GM19025 (cell line): ENCODE data around the gene PARD3B.

Source experiments
- ATAC-seq: cut with Tn5 transposase; IDR thresholded peaks from one replicate; pipeline ENCODE4 v1.9.1; 2021; ENCODE audit warnings: mild to moderate bottlenecking, low read depth, moderate library complexity; ENCODE audit not compliant: unreplicated experiment

The PARD3B gene

DNA sequence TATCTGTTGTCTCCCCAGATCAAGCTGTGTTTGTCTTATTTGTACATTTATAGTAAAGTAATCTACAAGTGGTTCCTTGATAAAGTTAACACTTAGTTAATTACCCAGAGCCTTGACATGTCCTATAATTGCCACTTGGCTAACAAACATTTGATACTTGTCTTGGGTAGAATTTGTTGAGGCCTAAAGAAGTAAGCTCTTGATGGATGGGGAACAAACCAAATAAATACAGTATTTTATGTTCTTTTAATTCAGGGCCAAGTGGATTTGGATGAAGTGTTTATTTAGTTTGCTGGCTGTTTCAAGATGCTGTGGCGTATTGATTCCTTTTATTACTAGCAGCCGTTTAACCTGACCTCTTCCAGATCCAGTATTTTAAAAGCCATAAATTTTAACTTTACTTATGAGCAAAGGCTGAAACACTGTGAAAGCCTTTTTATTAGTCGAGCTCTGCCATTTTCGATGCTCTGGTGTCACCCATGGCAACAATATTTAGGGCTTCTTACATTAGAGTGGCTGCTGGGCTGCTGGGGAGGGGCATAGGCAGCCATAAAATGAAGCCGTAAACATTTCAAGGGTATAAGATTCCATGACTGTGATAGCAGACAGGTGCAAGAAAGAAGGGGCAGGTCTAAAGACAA lies 735.4 kb downstream of the PARD3B start:
- ATAC-seq: no peak

DNA sequence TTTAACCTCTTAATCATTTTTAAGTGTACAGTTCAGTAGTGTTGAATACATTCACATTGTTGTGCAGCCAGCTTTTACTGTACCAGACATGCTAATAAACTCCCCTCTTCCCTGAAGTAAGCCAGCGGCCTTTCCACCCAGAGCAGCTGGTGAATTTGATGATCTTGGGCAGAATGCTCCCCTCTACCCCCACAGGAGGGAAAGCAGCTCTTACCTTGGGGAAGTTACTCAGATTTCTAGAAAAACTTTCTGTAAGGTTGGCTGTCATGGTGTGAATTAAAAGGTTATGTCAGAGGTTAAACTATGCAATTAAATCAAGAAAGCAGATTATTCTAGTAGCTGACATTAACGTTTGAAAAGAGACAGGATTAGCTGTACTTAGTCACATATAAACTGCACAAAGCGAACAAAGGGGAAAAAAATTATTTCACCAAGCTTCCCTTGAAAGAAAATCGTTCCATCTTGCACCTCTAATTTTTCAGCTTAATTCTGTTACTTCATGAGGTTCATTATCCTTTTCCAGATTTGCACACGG lies 738.5 kb downstream of the PARD3B start:
- no peak for ATAC-seq

DNA sequence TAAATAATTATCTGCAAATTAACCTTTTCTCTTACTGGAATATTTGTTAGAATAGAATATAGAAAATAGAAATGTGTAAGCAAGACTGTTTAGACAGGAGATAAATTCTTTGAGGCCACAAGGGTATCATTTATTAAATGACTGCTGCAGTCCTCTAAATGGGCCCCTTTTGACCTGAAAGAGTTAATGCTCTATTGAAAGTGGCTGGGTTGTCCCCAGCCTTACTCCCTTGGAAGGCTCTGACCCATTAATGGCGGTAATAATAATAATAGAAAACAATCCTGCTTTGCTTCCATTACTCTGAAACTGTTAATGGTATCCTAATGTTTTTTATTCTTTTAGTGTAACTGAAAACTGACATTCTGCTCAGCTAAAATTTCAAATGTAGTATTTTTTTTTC lies 739.1 kb downstream of the PARD3B start:
- ATAC-seq: no peak

DNA sequence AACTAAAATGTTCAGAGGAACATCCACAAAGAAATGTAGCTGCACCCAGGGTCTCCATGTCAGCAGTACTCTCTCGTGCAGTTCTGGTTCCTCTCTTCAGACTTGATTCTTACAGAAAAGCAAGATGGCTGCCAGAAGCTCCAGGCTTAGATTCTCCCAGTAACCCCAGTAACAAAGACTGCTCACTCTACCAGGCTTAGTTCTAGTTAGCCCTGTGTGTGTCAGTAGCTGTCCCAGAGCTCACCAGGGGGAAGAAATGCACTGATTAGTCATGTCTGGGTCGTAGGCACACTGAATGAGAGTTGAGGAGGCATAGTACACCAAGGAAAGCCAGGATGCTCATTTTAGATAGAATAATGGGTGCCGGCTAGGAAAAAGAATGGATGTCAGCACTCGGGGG lies 742.0 kb downstream of the PARD3B start:
- ATAC-seq: no peak

DNA sequence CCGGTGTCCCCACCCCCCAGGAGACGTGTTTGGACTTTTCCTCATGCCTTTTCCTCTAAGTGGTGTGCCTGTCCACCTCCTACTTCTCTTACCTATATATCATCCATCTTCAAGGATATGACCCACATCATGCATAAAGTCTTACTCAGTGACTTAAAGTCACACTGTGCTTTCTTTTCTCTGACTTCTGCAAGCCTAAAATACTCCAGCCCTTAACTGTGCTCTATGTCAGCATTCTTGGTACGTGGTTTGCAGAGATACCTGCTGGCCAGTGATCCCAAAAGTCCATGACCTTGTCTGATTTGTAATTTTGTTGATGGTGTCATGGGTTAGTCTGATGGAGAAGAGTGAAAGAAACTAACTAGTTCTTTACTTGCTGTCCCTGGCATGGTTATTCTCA lies 743.4 kb downstream of the PARD3B start:
- no peak for ATAC-seq

DNA sequence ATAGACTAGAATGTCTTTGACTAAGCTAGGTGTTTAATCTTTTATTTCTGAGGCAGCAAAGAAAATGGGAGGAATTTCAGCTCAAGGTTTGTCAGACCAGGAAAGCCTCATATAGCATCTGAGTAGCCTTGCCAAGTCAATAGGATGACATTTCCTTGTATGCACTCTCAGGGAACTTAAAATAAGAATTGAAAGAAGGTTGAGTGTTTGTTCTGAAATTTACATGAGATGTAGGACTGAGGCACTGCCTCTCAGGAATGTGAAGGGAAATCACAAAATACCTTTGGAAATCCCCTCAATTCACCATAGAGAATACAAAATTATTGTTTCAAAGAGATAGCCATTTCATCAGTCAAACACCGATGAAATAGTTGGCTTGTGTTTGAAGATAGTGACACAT lies 745.0 kb downstream of the PARD3B start:
- ATAC-seq: no peak

DNA sequence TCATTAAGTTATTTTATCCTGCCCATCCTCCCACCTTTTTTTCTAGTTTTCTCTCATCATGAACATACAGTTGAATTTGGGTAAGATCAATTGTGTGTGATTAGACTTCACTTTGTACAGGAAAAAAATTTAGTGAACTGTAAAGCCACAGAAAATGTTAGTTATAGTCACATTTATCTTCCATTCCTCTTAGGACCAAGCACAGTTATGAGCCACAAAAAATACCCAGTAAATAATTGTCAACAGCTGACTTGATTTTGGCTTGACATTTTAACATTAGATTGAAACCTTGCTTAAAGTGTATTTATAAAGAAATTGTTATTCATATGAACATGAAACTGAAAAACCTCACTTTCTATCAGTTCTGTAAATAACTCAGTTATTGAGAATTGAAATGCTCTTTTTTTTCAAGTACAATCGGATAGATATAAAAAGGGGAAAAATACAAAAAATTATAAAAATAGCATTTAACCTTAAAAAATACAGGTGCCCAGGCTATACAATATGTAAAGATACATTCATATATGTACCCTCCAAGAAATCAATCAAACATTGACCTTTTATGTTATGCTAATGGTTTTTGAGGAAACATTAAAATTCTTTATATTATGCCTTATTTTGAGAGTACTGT lies 747.5 kb downstream of the PARD3B start:
- no peak for ATAC-seq

DNA sequence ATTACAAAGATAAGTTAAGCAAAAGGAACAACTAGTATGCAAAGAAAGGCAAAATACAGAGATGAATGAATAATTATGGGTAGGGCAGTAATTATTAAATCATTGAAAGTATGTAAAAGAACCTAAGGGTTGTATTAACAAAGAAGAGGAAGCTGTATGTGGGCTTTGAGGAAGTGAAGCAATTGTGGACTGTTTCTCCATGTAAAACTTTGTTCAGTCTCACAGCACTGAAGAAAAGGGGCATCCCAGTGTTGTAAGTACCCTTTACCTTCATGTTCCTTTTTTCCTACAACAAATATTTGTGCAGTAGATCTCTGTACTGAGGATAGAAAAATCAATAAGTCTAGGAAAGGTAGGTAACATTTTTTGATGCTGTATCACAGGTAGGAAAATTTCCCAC lies 748.3 kb downstream of the PARD3B start:
- no peak for ATAC-seq

DNA sequence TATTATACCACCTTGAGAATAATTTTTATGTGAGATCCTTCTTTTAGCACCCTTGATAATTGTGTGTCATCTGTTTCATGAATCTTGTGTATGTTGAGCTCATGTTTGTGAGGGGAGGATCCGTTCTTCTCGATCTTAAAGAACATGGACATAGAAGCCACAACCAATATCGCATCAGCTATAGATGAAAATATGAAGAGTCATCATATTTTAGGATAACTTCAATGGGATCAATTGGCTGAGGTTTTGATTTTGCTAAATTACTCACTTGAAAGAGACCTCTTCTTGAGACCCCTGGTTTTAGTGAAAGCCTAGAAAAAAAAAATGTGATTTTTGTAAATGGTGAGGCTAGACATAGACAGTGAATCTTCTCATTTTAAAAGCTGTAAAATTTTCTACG lies 751.7 kb downstream of the PARD3B start:
- ATAC-seq: no peak

DNA sequence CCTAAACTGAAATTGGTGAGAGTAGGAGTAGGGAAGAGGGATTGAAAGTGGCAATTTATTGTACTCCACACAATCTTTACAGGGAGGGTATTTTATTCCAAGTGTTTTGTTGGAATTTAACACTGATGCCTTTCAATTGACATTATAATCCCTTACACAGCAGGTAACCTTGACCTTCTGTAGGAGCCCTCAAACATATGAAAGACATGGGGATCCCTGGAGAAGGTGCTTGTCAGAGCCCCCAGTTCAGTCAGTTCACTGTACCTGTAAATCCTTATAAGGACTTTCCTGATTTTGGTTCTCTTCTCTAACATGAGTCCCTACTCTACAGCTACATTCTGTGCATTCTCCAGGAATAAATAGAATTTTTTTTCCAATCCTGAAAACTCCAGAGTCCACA lies 752.1 kb downstream of the PARD3B start:
- no peak for ATAC-seq

DNA sequence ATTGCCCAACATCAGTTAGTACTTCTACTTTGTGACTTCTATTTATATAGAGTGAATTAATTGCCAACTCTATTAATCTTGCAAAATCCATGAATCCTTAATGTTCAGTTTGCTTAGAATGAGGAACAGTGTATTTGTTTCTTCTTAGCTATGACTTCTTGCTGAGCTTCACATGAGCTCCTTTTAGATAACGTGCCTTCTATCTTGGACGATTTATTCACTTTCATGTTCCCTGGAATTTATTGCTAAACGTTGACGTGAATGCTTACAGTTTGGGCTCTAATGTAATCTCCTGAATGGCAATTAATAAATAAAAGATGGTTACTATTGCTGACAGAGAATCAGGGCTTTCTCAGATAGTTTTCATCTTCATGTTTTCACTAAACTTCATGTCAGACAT lies 752.6 kb downstream of the PARD3B start:
- no peak for ATAC-seq

DNA sequence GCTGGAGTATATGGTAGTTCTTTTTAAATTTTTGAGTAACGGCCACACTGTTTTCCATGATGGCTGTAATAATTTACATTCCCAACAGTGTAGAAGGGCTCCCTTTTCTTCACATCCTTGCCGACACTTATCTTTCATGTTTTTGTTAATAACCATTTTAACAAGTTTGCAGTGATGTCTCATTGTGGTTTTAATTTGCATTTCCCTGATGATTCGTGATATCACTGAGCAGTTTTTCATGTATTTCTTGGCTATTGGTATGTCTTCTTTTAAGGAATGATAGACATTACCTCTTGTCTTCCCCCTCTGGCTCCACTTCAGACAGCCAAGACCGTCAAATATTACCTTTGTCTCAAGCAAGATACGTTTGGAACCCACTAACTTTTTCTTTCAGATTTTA lies 765.9 kb downstream of the PARD3B start:
- no peak for ATAC-seq

DNA sequence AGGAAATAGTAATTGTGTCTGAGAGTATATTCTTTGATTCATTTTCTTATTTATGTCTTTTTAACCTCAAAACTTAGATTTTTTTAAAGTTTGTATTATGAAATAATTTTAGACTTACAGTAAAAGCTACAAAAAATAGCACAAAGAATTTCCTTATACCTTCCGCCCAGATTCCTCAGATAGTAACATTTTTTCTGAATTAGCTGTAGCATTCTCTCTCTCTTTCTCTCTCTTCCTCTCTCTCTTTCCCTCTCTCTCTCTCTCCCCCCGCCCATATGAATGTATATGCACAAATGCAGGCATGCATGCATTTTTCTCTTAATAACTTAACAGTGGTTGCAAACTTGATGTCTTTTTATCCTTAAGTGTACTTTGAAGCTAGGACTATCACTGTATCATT lies 776.0 kb downstream of the PARD3B start:
- no peak for ATAC-seq

DNA sequence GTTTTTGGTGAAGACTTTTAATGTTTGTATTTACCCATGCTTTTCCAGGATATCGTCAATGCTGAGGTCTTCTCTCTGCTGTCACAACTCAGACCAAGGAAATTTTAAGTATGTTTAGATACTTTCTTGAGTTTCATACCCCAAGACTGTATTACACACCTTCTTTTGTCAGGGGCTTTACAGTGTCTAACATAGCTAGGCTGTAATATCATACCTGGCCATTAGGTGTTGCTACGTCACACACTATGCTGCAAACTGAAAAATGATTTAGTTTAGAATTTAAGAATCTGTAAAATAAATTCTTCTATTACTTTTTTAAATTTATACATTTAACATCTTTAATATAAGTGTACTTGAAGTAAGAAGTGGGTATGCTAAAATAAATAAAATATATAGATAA lies 778.7 kb downstream of the PARD3B start:
- no peak for ATAC-seq

DNA sequence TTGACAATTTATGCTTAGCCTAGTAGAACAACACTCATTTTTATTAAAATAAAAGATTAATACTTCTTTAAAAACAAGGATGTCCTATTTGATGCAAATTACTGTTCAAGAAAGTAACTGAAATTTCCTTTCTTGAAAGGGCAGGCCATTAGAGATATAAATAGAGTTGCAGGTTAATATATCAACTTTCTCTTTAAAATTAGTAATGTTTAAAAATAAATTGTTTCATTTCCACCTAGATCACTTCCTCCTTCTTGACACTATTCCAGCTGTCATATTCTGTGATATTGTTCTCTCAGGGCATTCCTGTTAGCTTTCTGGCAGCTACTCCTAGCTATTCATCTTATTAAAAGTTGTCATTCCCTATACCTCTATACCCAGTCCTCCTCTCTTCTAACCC lies 779.1 kb downstream of the PARD3B start:
- no peak for ATAC-seq

DNA sequence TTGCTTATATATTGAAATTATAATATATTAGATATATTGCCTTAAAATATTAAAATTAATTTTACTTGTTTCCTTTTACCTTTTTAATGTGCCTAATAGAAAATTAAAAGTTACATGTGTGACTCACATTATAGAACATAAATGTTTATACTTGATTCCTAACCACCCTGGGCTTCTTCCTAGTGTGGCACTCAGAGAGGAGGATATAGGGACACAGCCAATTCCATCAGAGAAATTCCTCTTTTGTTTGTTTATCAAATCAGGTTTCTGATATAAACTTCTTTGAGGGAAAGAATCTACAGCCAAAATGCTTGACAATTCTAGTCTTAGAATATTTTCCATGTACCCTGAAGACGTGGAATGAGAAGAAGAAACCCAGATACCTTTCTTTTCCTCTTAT lies 788.1 kb downstream of the PARD3B start:
- no peak for ATAC-seq

DNA sequence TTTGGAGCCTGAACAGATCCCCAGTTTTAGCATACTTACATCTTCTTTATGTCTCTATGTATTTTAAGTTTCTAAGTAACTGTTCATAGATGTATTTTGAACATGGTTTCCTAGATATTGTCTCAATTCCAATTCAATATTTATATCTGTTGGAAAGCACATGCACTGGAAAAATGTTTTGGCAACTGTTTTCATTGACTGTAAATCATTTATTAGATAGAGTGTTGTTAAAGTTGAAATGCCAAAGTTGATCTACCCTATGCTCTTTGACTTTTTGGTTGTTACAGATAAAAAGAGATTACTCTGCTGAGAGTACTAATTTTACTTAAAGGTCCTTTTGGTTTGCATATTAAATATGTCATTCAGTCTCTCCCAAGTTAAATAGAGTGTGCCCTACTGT lies 792.0 kb downstream of the PARD3B start:
- no peak for ATAC-seq

DNA sequence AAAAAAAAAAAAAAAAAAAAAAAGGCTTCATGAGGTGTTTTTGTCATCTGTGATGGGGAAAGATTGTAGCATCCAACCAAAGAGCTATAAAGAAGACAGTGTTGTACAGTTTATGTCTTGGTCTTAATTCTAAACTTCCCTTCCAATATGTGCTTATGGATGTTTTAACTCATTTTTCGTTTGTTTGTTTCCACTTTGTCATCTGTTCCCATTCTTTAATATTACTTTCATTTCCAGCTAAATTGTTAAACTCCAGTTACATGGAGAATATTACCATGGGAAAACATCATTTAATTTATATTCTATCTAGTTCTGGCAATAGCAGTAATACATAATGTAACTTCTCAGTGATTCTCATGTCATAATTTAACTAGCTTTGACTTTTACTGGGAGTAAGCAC lies 792.9 kb downstream of the PARD3B start:
- ATAC-seq: no peak

DNA sequence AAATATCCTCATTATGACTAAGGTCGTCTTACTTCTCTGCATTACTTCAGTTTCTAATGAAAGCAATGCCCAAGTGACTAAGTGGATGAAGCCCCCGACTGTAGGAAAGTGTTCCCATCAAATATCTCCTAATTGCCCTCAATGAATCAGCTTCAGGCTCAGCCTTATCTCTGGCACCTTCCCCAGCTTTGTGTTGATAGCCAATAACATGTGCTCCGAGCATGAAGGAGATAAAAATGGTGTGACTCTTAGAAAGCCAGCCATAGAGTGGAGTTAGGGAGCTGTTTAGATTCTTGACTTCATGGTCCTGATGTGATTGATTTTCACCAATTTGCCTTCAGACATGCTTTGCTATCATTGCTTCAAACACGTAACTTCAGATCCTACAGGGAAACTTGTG lies 797.8 kb downstream of the PARD3B start:
- no peak for ATAC-seq

DNA sequence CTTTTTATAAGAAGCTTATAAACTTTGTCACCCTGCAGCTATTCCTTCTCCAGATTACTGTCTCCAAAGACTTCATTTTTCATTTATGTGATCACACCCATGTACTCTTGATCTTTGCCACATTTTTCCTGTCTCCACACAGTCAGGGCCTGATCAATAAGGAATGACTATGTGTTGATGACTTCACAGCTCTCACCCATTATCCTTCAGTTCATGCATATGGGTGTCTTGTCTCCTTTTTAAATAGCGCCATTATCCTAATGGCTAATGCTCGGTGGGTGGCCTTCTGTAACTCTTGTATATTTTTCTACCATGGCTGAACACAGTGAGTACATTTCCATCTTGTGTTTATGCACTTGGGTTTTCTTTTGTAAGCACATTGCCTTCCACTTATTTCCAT lies 801.4 kb downstream of the PARD3B start:
- no peak for ATAC-seq

DNA sequence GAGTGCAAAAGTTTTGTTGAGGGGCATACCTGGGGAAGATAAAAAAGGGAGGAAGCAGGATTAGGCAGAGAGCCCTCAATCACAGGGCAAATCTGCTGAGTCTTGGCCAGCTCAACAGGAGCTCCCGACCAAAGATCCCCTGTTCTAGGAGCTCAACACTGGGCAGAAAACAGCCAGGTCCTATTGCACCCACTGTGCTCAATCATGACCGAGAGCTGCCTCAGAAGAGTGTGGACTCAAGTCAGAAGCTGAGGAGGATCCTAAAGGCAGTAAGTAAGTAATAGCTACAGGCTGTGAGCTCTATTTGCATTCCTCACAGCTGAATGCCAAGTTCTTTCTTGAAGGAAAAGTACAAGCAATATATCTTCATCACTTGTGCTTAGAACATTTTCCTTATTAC lies 802.6 kb downstream of the PARD3B start:
- no peak for ATAC-seq

DNA sequence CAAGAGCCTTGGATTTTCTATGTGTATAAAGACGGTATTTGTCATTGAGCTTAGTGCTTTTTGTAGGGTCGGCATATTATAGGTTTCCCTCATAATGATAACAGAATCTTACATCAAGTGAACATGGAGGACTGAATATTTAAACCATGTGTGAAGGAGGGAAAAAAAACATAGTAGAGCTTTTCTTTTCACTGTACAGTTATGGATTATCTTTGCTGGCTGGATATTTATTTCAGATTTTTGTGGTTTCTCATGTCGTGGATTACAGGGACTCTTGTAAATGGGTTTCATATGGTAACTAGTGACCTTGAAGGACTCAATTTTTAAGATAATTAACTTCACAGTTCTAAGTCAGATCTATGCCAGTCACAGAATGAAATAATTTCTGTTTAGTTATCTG lies 806.8 kb downstream of the PARD3B start:
- no peak for ATAC-seq
